ENCODE results near the gene MEGF11.

Gene MEGF11

DNA sequence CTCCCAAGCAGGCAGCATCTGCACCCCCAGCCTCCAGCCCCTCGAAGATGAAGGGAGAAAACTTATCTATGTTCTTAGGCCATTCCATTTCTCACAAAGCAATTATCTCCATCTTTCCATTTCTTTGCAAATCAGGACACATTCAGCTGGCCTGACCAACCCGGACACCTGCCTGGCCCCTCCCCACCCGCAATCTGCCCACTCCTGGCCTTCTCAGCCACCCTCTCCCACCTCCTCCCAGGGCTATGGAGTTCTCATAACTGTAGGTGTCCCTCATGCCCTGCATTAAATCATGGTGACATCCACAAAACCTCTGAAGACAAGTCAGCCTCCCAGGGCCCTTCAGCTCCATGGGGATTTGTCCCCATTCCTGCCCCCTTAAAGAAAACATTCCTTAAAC lies 119.3 kb downstream of the MEGF11 start:
- 87 to 88% methylated on average over 3 of the region's 3 CpGs for WGBS, 2 experiments
- H3K4me3 ChIP-seq (ENCODE audit: insufficient read depth, low read depth, low read length): no peak overlapping the region
- no peaks in the 10 kb centered on the region for H3K9me3 ChIP-seq (ENCODE audit: control insufficient read depth, low read length)
- no peak overlapping the region for H3K27ac ChIP-seq (ENCODE audit: insufficient read depth, low read depth, low read length, poor library complexity, severe bottlenecking)
- H3K36me3 ChIP-seq (ENCODE audit: control insufficient read depth, insufficient read depth, low read length): no peaks in the 10 kb centered on the region
- no peaks in the 10 kb centered on the region for H3K27me3 ChIP-seq (ENCODE audit: control insufficient read depth, insufficient read depth, low read length, poor library complexity, severe bottlenecking)
- peaks cover 10% of the 10 kb centered on the region for H3K4me1 ChIP-seq (ENCODE audit: control insufficient read depth, insufficient read depth, low read length)

DNA sequence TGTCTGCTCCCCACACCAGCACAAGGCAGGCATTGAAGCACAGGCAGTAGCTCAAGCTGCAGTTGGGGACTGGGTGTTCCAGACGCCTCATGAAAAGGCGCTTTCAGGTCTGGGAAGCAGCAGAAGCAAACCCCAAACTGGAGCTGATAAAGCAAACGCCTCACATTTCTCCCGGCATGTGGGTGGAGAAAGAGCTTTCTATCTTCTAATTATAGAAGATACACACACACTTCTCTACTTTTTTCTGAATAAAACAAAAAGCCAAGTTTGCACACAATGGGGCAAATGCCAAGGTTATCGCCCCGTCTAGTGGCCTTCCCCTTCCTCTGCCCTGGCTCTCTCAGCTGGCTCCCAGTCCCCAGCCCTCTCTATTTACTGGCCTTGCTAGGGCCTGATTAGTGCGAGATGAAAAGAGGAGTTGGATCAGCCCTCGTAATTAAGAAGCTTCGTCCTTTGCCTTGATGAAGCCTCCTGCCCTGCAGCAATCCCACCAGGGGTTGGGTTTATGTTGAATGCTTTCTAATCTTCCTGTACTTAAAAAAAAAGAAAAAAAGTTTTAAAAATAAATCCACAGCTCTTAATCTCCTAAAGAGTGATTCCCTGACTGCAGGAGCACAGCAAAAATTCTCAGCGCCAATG lies 120.2 kb downstream of the MEGF11 start:
- no peaks in the 10 kb centered on the region for H3K27me3 ChIP-seq (ENCODE audit: control insufficient read depth, insufficient read depth, low read length, poor library complexity, severe bottlenecking)
- H3K27ac ChIP-seq (ENCODE audit: insufficient read depth, low read depth, low read length, poor library complexity, severe bottlenecking): no peak overlapping the region
- WGBS, 2 experiments: 57 to 63% methylated on average over 10 of the region's 10 CpGs
- no peak overlapping the region for H3K4me3 ChIP-seq (ENCODE audit: insufficient read depth, low read depth, low read length)
- H3K4me1 ChIP-seq (ENCODE audit: control insufficient read depth, insufficient read depth, low read length): peaks cover 10% of the 10 kb centered on the region
- no peaks in the 10 kb centered on the region for H3K9me3 ChIP-seq (ENCODE audit: control insufficient read depth, low read length)
- H3K36me3 ChIP-seq (ENCODE audit: control insufficient read depth, insufficient read depth, low read length): no peaks in the 10 kb centered on the region

- 88 to 91% methylated on average over 5 of the region's 5 CpGs for WGBS, 2 experiments
- no peak overlapping the region for H3K27ac ChIP-seq (ENCODE audit: insufficient read depth, low read depth, low read length, poor library complexity, severe bottlenecking)
- no peak overlapping the region for H3K4me3 ChIP-seq (ENCODE audit: insufficient read depth, low read depth, low read length)
- H3K36me3 ChIP-seq (ENCODE audit: control insufficient read depth, insufficient read depth, low read length): no peaks in the 10 kb centered on the region
- no peaks in the 10 kb centered on the region for H3K9me3 ChIP-seq (ENCODE audit: control insufficient read depth, low read length)
- peaks cover 10% of the 10 kb centered on the region for H3K4me1 ChIP-seq (ENCODE audit: control insufficient read depth, insufficient read depth, low read length)
- no peaks in the 10 kb centered on the region for H3K27me3 ChIP-seq (ENCODE audit: control insufficient read depth, insufficient read depth, low read length, poor library complexity, severe bottlenecking)
Measured at GRCh38 chr15:66132251-66132816, 121.2 kb downstream of the MEGF11 start.

- Histone ChIP-seq H3K4me3 (ENCODE audit: insufficient read depth, low read depth, low read length) (no peak overlapping the region), H3K27me3 (ENCODE audit: control insufficient read depth, insufficient read depth, low read length, poor library complexity, severe bottlenecking) (no peaks in the 10 kb centered on the region), H3K36me3 (ENCODE audit: control insufficient read depth, insufficient read depth, low read length) (no peaks in the 10 kb centered on the region), H3K27ac (ENCODE audit: insufficient read depth, low read depth, low read length, poor library complexity, severe bottlenecking) (no peak overlapping the region), H3K9me3 (ENCODE audit: control insufficient read depth, low read length) (no peaks in the 10 kb centered on the region), H3K4me1 (ENCODE audit: control insufficient read depth, insufficient read depth, low read length) (peaks cover 10% of the 10 kb centered on the region)
- 93 to 94% methylated on average over 6 of the region's 6 CpGs for WGBS, 2 experiments
Measured at GRCh38 chr15:66131831-66132230, 121.7 kb downstream of the MEGF11 start.

DNA sequence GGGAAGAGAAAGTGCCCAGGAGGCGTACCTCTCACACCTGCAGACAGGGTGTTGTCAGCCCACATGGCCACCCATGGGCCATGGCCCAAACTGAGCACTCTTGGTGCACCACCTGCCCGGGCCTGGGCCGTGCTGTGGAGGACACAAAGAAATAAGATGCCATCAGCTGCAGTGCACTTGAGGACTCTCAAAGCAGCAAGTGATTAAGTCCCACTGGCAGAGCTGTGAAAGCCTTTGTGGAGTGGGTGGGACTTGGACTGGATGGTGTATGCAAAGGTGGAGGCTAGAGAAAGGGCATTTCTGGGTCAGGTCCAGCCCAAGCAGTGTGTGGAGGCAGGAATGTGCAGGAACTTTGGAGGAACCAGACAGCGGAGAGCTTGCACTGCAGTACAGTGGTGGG lies 122.3 kb downstream of the MEGF11 start:
- peaks cover 14% of the 10 kb centered on the region for H3K4me1 ChIP-seq (ENCODE audit: control insufficient read depth, insufficient read depth, low read length)

DNA sequence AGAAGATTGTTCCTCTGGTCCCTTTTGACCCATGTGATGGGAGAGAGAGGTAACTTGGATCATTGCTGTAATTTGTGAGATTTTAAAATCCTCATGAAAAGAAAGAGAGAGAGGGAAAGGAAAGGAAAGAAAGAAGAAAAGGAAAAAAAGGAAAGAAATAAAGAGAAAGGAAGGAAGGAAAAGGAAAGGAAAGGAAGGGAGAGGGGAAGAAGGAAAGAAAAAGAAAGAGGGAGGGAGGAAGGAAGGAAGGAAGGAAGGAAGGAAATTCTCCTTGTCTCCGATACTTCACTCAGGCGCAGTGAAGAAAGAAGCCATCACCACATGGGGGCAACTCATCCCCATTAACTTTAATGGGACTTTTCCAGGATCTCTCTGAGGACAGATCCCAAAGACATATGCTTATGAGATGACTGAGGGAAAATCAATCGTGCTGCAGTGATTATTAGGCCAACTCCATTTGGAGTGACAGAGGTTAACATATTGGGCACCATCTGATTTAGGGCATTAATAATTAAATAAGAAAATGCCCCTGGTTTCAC lies 123.0 kb downstream of the MEGF11 start:
- Histone ChIP-seq H3K4me3 (ENCODE audit: insufficient read depth, low read depth, low read length) (no peak overlapping the region), H3K27me3 (ENCODE audit: control insufficient read depth, insufficient read depth, low read length, poor library complexity, severe bottlenecking) (no peaks in the 10 kb centered on the region), H3K4me1 (ENCODE audit: control insufficient read depth, insufficient read depth, low read length) (peaks cover 21% of the 10 kb centered on the region), H3K27ac (ENCODE audit: insufficient read depth, low read depth, low read length, poor library complexity, severe bottlenecking) (no peak overlapping the region), H3K9me3 (ENCODE audit: control insufficient read depth, low read length) (no peaks in the 10 kb centered on the region), H3K36me3 (ENCODE audit: control insufficient read depth, insufficient read depth, low read length) (no peaks in the 10 kb centered on the region)
- WGBS, 2 experiments: 58 to 68% methylated on average over 3 of the region's 3 CpGs

More for the DNA sequence above, 122.3 kb downstream of the MEGF11 start:
- no peaks in the 10 kb centered on the region for H3K36me3 ChIP-seq (ENCODE audit: control insufficient read depth, insufficient read depth, low read length)
- H3K9me3 ChIP-seq (ENCODE audit: control insufficient read depth, low read length): no peaks in the 10 kb centered on the region
- H3K27me3 ChIP-seq (ENCODE audit: control insufficient read depth, insufficient read depth, low read length, poor library complexity, severe bottlenecking): no peaks in the 10 kb centered on the region
- H3K4me3 ChIP-seq (ENCODE audit: insufficient read depth, low read depth, low read length): no peak overlapping the region
- no peak overlapping the region for H3K27ac ChIP-seq (ENCODE audit: insufficient read depth, low read depth, low read length, poor library complexity, severe bottlenecking)
- 93 to 94% methylated on average over 4 of the region's 4 CpGs for WGBS, 2 experiments

GRCh38 chr15:66129586-66129985 lies 124.0 kb downstream of the MEGF11 start:
- Histone ChIP-seq H3K4me1 (ENCODE audit: control insufficient read depth, insufficient read depth, low read length) (peaks cover 31% of the 10 kb centered on the region), H3K4me3 (ENCODE audit: insufficient read depth, low read depth, low read length) (no peak overlapping the region), H3K27me3 (ENCODE audit: control insufficient read depth, insufficient read depth, low read length, poor library complexity, severe bottlenecking) (no peaks in the 10 kb centered on the region), H3K9me3 (ENCODE audit: control insufficient read depth, low read length) (no peaks in the 10 kb centered on the region), H3K27ac (ENCODE audit: insufficient read depth, low read depth, low read length, poor library complexity, severe bottlenecking) (no peak overlapping the region), H3K36me3 (ENCODE audit: control insufficient read depth, insufficient read depth, low read length) (no peaks in the 10 kb centered on the region)
- WGBS, 2 experiments: 91 to 94% methylated on average over 7 of the region's 7 CpGs

- no peaks in the 10 kb centered on the region for H3K36me3 ChIP-seq (ENCODE audit: control insufficient read depth, insufficient read depth, low read length)
- WGBS, 2 experiments: 88 to 90% methylated on average over 8 of the region's 8 CpGs
- H3K9me3 ChIP-seq (ENCODE audit: control insufficient read depth, low read length): no peaks in the 10 kb centered on the region
- H3K4me1 ChIP-seq (ENCODE audit: control insufficient read depth, insufficient read depth, low read length): peaks cover 34% of the 10 kb centered on the region
- H3K27ac ChIP-seq (ENCODE audit: insufficient read depth, low read depth, low read length, poor library complexity, severe bottlenecking): no peak overlapping the region
- H3K27me3 ChIP-seq (ENCODE audit: control insufficient read depth, insufficient read depth, low read length, poor library complexity, severe bottlenecking): no peaks in the 10 kb centered on the region
- H3K4me3 ChIP-seq (ENCODE audit: insufficient read depth, low read depth, low read length): no peak overlapping the region
Measured at GRCh38 chr15:66128116-66128680, 125.4 kb downstream of the MEGF11 start.

DNA sequence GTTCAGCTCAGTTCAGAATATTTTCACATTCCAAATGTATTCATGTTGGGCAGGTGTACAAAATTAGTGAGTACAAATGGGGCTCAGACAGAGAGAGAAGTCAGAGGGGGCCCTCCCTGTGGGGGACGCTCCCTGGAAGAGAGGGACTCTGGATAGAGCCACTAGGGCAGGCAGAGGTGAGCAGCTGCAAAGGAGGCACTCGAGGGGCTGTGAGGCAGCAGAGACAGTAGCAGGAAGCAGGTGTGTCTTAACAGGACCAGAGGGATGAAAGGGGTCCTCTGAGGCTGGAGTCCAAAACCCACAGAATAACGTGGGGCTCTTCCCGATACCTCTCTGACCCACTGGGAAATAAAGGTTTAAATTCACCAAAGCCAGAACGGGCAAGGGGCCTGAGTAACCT lies 127.1 kb downstream of the MEGF11 start:
- no peaks in the 10 kb centered on the region for H3K36me3 ChIP-seq (ENCODE audit: control insufficient read depth, insufficient read depth, low read length)
- H3K27me3 ChIP-seq (ENCODE audit: control insufficient read depth, insufficient read depth, low read length, poor library complexity, severe bottlenecking): no peaks in the 10 kb centered on the region
- H3K4me3 ChIP-seq (ENCODE audit: insufficient read depth, low read depth, low read length): no peak overlapping the region
- no peaks in the 10 kb centered on the region for H3K9me3 ChIP-seq (ENCODE audit: control insufficient read depth, low read length)
- peaks cover 30% of the 10 kb centered on the region for H3K4me1 ChIP-seq (ENCODE audit: control insufficient read depth, insufficient read depth, low read length)
- no peak overlapping the region for H3K27ac ChIP-seq (ENCODE audit: insufficient read depth, low read depth, low read length, poor library complexity, severe bottlenecking)
- 80 to 83% methylated on average over 5 of the region's 5 CpGs for WGBS, 2 experiments

DNA sequence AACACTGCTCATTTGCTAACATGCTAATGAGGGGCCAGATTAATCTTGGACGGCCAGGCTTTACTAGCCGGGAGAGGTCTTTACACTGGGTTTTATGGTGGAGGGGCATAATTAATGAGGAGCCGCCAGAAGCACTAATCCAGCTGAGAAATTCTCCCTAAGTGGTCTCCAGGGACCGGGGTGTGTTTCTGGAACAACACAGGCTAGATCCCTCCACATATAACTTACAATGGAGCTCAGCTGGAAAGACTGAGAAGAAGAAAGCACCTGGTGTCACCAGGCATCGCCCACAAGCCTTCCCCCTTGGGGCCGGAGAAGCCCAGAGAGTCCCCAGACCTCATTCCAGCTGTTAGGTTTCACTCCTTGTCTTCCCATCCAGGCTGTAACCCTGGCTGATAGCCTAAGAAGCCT lies 127.5 kb downstream of the MEGF11 start:
- no peaks in the 10 kb centered on the region for H3K9me3 ChIP-seq (ENCODE audit: control insufficient read depth, low read length)
- H3K27me3 ChIP-seq (ENCODE audit: control insufficient read depth, insufficient read depth, low read length, poor library complexity, severe bottlenecking): no peaks in the 10 kb centered on the region
- H3K4me3 ChIP-seq (ENCODE audit: insufficient read depth, low read depth, low read length): no peak overlapping the region
- peaks cover 27% of the 10 kb centered on the region for H3K4me1 ChIP-seq (ENCODE audit: control insufficient read depth, insufficient read depth, low read length)
- H3K36me3 ChIP-seq (ENCODE audit: control insufficient read depth, insufficient read depth, low read length): no peaks in the 10 kb centered on the region
- no peak overlapping the region for H3K27ac ChIP-seq (ENCODE audit: insufficient read depth, low read depth, low read length, poor library complexity, severe bottlenecking)
- 27 to 37% methylated on average over 6 of the region's 6 CpGs for WGBS, 2 experiments
